ENCODE results near the gene RTN4RL2. TPM values are rescaled to one million over a fixed set of nuclear protein-coding genes. Genes with fewer than 3 reads are reported as not detected.
A peak's percentile ranks its signal among the peaks of the same experiment; 100 is the strongest.

RTN4RL2 gene
- total RNA-seq, 6 donors from 2014 or later = 1.1 to 4.1 (median 2.0) TPM; not detected in 1

GRCh38 chr11:57434640-57435546 is 25.4 kb upstream of the RTN4RL2 start:
- peak overlapping the region; percentile 58 to 77 (median 64) for H3K27ac ChIP-seq
- H3K4me1 ChIP-seq = peaks cover 24 to 52% (median 38%) of the 10 kb centered on the region in 4 donors
- H3K4me3 ChIP-seq = no peak overlapping the region
- 51 to 63% methylated on average over 15 of the region's 15 CpGs for WGBS, 2 donors
- no peaks in the 10 kb centered on the region for H3K27me3 ChIP-seq
- DNase-seq (peak in 1 of 2 donors; percentile 33), ATAC-seq (ENCODE audit: low FRiP score in 2 of 2) (peak; percentile 71 to 86)
- TF ChIP-seq POLR2AphosphoS5 (IDR thresholded peaks at IDR 0.05) (peak; percentile 53 to 82), POLR2A (IDR thresholded peaks at IDR 0.05) (no peak), EP300 (IDR thresholded peaks at IDR 0.05) (peak in 1 of 4 donors; percentile 87), CTCF (IDR thresholded peaks at IDR 0.05) (no peak)
- H3K9me3 ChIP-seq = no peaks in the 10 kb centered on the region
- no peaks in the 10 kb centered on the region for H3K36me3 ChIP-seq

- H3K27ac ChIP-seq = no peak overlapping the region
- peaks cover 24 to 41% (median 35%) of the 10 kb centered on the region in 4 donors for H3K4me1 ChIP-seq
- no peak overlapping the region for H3K4me3 ChIP-seq
- no peak for ATAC-seq (ENCODE audit: low FRiP score in 2 of 2)
- 80 to 82% methylated on average over 7 of the region's 7 CpGs for WGBS, 2 donors
- no peaks in the 10 kb centered on the region for H3K27me3 ChIP-seq
- TF ChIP-seq POLR2A (IDR thresholded peaks at IDR 0.05) = no peak
- TF ChIP-seq EP300 (IDR thresholded peaks at IDR 0.05) = no peak
- no peak for TF ChIP-seq POLR2AphosphoS5 (IDR thresholded peaks at IDR 0.05)
- H3K36me3 ChIP-seq = no peaks in the 10 kb centered on the region
- H3K9me3 ChIP-seq = no peaks in the 10 kb centered on the region
- no peak for DNase-seq
Measured at GRCh38 chr11:57436031-57436430, 24.3 kb upstream of the RTN4RL2 start.

GRCh38 chr11:57438345-57439285 is 21.7 kb upstream of the RTN4RL2 start:
- Histone ChIP-seq H3K9me3 (no peaks in the 10 kb centered on the region), H3K27ac (no peak overlapping the region), H3K4me3 (no peak overlapping the region), H3K27me3 (no peaks in the 10 kb centered on the region), H3K4me1 (peaks cover 12 to 25% (median 20%) of the 10 kb centered on the region in 4 donors), H3K36me3 (no peaks in the 10 kb centered on the region)
- no peak for ATAC-seq (ENCODE audit: low FRiP score in 2 of 2)
- WGBS, 2 donors = 89 to 93% methylated on average over 12 of the region's 12 CpGs
- no peak for TF ChIP-seq CTCF (IDR thresholded peaks at IDR 0.05)
- TF ChIP-seq POLR2AphosphoS5 (IDR thresholded peaks at IDR 0.05) = no peak
- TF ChIP-seq POLR2A (IDR thresholded peaks at IDR 0.05) = no peak
- TF ChIP-seq EP300 (IDR thresholded peaks at IDR 0.05) = no peak
- no peak for DNase-seq

GRCh38 chr11:57439786-57440185 is 20.5 kb upstream of the RTN4RL2 start:
- H3K4me3 ChIP-seq = no peak overlapping the region
- no peaks in the 10 kb centered on the region for H3K27me3 ChIP-seq
- peaks cover 5 to 16% (median 12%) of the 10 kb centered on the region in 4 donors for H3K4me1 ChIP-seq
- no peaks in the 10 kb centered on the region for H3K9me3 ChIP-seq
- TF ChIP-seq EP300 (IDR thresholded peaks at IDR 0.05) (no peak), POLR2A (IDR thresholded peaks at IDR 0.05) (no peak), CTCF (IDR thresholded peaks at IDR 0.05) (no peak), POLR2AphosphoS5 (IDR thresholded peaks at IDR 0.05) (no peak)
- DNase-seq (no peak), ATAC-seq (ENCODE audit: low FRiP score in 2 of 2) (no peak)
- whole genome bisulfite sequencing, 2 donors = 64 to 96% methylated on average over 3 to 6 of the region's 6 CpGs
- H3K27ac ChIP-seq = no peak overlapping the region
- H3K36me3 ChIP-seq = no peaks in the 10 kb centered on the region

Data from upper lobe of left lung (tissue), 6 donors.